HepG2 (cell line): ENCODE measurements around the gene TPD52L2. TPM values are rescaled to one million over a fixed set of nuclear protein-coding genes. Genes with fewer than 3 reads are reported as not detected.

ENCODE experiments used
- CBX1 ChIP-seq: IDR thresholded peaks from one replicate; pipeline ENCODE4 v1.6.1; 2016; ENCODE audit warnings: antibody characterized with exemption, low read depth
- HMGA1 ChIP-seq: sonication (generic); formaldehyde crosslinking; conservative IDR thresholded peaks from 2 replicates; pipeline ENCODE4 v1.4.0; 2020; ENCODE audit warnings: missing genetic modification reagents
- RCOR2 ChIP-seq: IDR thresholded peaks from 2 replicates; pipeline ENCODE4 v1.6.1; 2016; ENCODE audit warnings: missing biosample characterization, missing genetic modification reagents
- ZNF430 ChIP-seq: sonication (generic); formaldehyde crosslinking; IDR thresholded peaks from 2 replicates; pipeline ENCODE4 v1.9.0; 2021; ENCODE audit warnings: mild to moderate bottlenecking, missing genetic modification reagents
- ZNF768 ChIP-seq: sonication (generic); formaldehyde crosslinking; IDR thresholded peaks from 2 replicates; pipeline ENCODE4 v1.4.0; 2020; ENCODE audit warnings: missing genetic modification reagents
- polyA plus RNA-seq, 8 experiments: library from polyadenylated mRNA; depleted of rRNA in 3 of 8; stranded (reverse) in 7 of 8; unstranded in 1 of 8; fragments of >200 nt; fragmentation: Illumina TruSeq in 4 of 8; extraction: Trizol in 4 of 8; gene quantifications; 2 replicates each; pipeline versions ENCODE4 v1.2.1 to v1.2.3, GENCODE V29; 2011 to 2016; ENCODE audit warnings: low read depth in 4 of 8, missing spikeins in 1 of 8, mixed read lengths in 1 of 8; ENCODE audit not compliant: insufficient read depth in 1 of 8
- total RNA-seq, 5 experiments: library from RNA; depleted of rRNA; stranded (reverse); fragments of >200 nt; fragmentation: Illumina TruSeq; extraction: Trizol; gene quantifications; 2 replicates each; pipeline ENCODE4 v1.2.3, GENCODE V29; 2016; ENCODE audit warnings: low read depth in 1 of 5
- TF ChIP-seq, protein P1 (sequence below): sonication (generic); formaldehyde crosslinking; IDR thresholded peaks from 2 replicates; pipeline ENCODE4 v1.4.0; 2020; ENCODE audit warnings: mild to moderate bottlenecking, missing genetic modification reagents, borderline replicate concordance
- TF ChIP-seq, protein P2 (sequence below): sonication (generic); formaldehyde crosslinking; IDR thresholded peaks from 2 replicates; pipeline ENCODE4 v1.5.1; 2020; ENCODE audit warnings: mild to moderate bottlenecking, missing genetic modification reagents, moderate library complexity
- TF ChIP-seq, protein P3 (sequence below): sonication (generic); formaldehyde crosslinking; IDR thresholded peaks from 2 replicates; pipeline ENCODE4 v1.4.0; 2020; ENCODE audit warnings: low read depth, mild to moderate bottlenecking, missing genetic modification reagents
- TF ChIP-seq, protein P4 (sequence below): sonication (generic); formaldehyde crosslinking; IDR thresholded peaks from 2 replicates; pipeline ENCODE4 v1.5.1; 2020; ENCODE audit warnings: missing genetic modification reagents, mild to moderate bottlenecking, borderline replicate concordance
- TF ChIP-seq, protein P5 (sequence below): sonication (generic); formaldehyde crosslinking; IDR thresholded peaks from 2 replicates; pipeline ENCODE4 v1.4.0; 2020; ENCODE audit warnings: mild to moderate bottlenecking, missing genetic modification reagents

Gene TPD52L2
- total and polyA plus RNA-seq, 2 of the 13 experiments (the other 11 are each of a cell fraction or from before 2014, with no cell fraction given) = 156 to 184 TPM

DNA sequence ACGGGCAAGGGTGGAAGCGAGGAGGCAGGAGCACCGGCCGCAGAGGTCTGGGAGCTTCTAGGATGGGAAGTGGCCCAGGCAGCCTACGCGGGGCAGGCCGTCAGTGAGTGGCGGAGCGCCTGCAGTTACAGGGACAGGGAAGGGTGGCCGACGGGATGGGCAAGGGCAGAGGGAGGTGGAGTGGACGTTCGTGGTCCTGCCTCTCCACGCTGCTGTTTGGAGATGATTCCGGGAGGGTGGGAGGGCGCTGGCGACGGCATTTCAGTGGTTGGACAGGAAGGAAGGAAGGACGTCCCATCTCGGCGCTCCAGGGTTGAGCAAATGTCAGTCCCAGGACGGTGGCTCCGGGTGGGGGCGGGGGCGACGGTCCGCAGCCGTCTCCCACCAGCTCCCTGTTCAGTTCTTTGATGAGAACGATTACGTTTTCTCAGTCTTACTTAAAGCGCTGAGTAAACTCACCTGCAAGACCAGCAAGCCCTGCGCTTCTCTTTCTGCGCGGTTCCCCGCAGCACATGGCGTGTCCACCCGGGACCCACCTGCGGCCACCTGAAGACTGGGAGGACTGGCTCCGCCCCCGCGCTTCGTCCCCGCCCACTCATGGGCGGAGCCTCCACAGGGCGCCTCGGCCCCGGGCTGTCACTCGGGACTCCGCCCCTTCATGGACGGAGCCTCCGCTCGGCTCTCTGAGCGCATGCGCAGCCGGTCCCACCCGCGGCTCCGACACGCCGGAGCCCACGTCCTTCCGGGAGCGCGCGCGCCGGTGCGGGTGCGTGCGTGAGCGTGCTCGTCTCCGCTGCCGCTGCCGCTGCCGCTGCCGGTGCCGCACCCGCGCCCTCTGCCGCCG lies 29.5 kb downstream of the TPD52L2 start, which contains the start of gene DNAJC5 (continued):
- TF ChIP-seq, protein P1, sequence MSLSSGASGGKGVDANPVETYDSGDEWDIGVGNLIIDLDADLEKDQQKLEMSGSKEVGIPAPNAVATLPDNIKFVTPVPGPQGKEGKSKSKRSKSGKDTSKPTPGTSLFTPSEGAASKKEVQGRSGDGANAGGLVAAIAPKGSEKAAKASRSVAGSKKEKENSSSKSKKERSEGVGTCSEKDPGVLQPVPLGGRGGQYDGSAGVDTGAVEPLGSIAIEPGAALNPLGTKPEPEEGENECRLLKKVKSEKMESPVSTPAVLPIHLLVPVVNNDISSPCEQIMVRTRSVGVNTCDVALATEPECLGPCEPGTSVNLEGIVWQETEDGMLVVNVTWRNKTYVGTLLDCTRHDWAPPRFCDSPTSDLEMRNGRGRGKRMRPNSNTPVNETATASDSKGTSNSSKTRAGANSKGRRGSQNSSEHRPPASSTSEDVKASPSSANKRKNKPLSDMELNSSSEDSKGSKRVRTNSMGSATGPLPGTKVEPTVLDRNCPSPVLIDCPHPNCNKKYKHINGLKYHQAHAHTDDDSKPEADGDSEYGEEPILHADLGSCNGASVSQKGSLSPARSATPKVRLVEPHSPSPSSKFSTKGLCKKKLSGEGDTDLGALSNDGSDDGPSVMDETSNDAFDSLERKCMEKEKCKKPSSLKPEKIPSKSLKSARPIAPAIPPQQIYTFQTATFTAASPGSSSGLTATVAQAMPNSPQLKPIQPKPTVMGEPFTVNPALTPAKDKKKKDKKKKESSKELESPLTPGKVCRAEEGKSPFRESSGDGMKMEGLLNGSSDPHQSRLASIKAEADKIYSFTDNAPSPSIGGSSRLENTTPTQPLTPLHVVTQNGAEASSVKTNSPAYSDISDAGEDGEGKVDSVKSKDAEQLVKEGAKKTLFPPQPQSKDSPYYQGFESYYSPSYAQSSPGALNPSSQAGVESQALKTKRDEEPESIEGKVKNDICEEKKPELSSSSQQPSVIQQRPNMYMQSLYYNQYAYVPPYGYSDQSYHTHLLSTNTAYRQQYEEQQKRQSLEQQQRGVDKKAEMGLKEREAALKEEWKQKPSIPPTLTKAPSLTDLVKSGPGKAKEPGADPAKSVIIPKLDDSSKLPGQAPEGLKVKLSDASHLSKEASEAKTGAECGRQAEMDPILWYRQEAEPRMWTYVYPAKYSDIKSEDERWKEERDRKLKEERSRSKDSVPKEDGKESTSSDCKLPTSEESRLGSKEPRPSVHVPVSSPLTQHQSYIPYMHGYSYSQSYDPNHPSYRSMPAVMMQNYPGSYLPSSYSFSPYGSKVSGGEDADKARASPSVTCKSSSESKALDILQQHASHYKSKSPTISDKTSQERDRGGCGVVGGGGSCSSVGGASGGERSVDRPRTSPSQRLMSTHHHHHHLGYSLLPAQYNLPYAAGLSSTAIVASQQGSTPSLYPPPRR (CRISPR knock-in tag) = peak; percentile 39; the same call in 1 of the 2 replicates
- TF ChIP-seq, protein P2, sequence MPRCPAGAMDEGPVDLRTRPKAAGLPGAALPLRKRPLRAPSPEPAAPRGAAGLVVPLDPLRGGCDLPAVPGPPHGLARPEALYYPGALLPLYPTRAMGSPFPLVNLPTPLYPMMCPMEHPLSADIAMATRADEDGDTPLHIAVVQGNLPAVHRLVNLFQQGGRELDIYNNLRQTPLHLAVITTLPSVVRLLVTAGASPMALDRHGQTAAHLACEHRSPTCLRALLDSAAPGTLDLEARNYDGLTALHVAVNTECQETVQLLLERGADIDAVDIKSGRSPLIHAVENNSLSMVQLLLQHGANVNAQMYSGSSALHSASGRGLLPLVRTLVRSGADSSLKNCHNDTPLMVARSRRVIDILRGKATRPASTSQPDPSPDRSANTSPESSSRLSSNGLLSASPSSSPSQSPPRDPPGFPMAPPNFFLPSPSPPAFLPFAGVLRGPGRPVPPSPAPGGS = peak; percentile 68
- TF ChIP-seq ZNF768 (CRISPR knock-in tag) (peak; percentile 57; the same call in 1 of the 2 replicates), ZNF430 (CRISPR knock-in tag) (peak; percentile 92), HMGA1 (no peak), CBX1 (peak; percentile 57), RCOR2 (CRISPR knock-in tag) (peak; percentile 64; the same call in 1 of the 2 replicates)
- TF ChIP-seq, protein P3, sequence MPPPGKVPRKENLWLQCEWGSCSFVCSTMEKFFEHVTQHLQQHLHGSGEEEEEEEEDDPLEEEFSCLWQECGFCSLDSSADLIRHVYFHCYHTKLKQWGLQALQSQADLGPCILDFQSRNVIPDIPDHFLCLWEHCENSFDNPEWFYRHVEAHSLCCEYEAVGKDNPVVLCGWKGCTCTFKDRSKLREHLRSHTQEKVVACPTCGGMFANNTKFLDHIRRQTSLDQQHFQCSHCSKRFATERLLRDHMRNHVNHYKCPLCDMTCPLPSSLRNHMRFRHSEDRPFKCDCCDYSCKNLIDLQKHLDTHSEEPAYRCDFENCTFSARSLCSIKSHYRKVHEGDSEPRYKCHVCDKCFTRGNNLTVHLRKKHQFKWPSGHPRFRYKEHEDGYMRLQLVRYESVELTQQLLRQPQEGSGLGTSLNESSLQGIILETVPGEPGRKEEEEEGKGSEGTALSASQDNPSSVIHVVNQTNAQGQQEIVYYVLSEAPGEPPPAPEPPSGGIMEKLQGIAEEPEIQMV (CRISPR knock-in tag) = peak; percentile 82; the same call in 1 of the 2 replicates
- TF ChIP-seq, protein P4, sequence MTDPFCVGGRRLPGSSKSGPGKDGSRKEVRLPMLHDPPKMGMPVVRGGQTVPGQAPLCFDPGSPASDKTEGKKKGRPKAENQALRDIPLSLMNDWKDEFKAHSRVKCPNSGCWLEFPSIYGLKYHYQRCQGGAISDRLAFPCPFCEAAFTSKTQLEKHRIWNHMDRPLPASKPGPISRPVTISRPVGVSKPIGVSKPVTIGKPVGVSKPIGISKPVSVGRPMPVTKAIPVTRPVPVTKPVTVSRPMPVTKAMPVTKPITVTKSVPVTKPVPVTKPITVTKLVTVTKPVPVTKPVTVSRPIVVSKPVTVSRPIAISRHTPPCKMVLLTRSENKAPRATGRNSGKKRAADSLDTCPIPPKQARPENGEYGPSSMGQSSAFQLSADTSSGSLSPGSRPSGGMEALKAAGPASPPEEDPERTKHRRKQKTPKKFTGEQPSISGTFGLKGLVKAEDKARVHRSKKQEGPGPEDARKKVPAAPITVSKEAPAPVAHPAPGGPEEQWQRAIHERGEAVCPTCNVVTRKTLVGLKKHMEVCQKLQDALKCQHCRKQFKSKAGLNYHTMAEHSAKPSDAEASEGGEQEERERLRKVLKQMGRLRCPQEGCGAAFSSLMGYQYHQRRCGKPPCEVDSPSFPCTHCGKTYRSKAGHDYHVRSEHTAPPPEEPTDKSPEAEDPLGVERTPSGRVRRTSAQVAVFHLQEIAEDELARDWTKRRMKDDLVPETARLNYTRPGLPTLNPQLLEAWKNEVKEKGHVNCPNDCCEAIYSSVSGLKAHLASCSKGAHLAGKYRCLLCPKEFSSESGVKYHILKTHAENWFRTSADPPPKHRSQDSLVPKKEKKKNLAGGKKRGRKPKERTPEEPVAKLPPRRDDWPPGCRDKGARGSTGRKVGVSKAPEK (CRISPR knock-in tag) = 0 out of 2 replicates have a peak, but pooled peaks have one; percentile 59
- TF ChIP-seq, protein P5, sequence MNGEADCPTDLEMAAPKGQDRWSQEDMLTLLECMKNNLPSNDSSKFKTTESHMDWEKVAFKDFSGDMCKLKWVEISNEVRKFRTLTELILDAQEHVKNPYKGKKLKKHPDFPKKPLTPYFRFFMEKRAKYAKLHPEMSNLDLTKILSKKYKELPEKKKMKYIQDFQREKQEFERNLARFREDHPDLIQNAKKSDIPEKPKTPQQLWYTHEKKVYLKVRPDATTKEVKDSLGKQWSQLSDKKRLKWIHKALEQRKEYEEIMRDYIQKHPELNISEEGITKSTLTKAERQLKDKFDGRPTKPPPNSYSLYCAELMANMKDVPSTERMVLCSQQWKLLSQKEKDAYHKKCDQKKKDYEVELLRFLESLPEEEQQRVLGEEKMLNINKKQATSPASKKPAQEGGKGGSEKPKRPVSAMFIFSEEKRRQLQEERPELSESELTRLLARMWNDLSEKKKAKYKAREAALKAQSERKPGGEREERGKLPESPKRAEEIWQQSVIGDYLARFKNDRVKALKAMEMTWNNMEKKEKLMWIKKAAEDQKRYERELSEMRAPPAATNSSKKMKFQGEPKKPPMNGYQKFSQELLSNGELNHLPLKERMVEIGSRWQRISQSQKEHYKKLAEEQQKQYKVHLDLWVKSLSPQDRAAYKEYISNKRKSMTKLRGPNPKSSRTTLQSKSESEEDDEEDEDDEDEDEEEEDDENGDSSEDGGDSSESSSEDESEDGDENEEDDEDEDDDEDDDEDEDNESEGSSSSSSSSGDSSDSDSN = peak; percentile 65; the same call in 1 of the 2 replicates
